ENCODE results near the gene LRRK1.

The LRRK1 gene

GRCh38 chr15:101019366-101019896, 100.3 kb downstream of the LRRK1 start:
- Histone ChIP-seq H3K27me3 (no peaks in the 10 kb centered on the region), H3K4me1 (no peaks in the 10 kb centered on the region; the same call in 1 of the 2 replicates), H3K9me3 (no peaks in the 10 kb centered on the region), H3K36me3 (no peaks in the 10 kb centered on the region), H3K4me3 (ENCODE audit: low read depth, low read length) (no peak overlapping the region)
- TF ChIP-seq CTCF (IDR thresholded peaks at IDR 0.05; ENCODE audit: low read depth, low read length), result no peak
- DNase-seq, result no peak

- no peaks in the 10 kb centered on the region for H3K4me1 ChIP-seq
- H3K27me3 ChIP-seq, result no peaks in the 10 kb centered on the region
- H3K36me3 ChIP-seq, result no peaks in the 10 kb centered on the region
- no peaks in the 10 kb centered on the region for H3K9me3 ChIP-seq
- H3K4me3 ChIP-seq (ENCODE audit: low read depth, low read length), result no peak overlapping the region
- no peak for TF ChIP-seq CTCF (IDR thresholded peaks at IDR 0.05; ENCODE audit: low read depth, low read length)
- no peak for DNase-seq
Observed at GRCh38 chr15:101020451-101020850, 101.3 kb downstream of the LRRK1 start.

- no peak for DNase-seq
- Histone ChIP-seq H3K27me3 (no peaks in the 10 kb centered on the region), H3K4me3 (ENCODE audit: low read depth, low read length) (no peak overlapping the region), H3K4me1 (no peaks in the 10 kb centered on the region), H3K36me3 (no peaks in the 10 kb centered on the region), H3K9me3 (no peaks in the 10 kb centered on the region)
- TF ChIP-seq CTCF (IDR thresholded peaks at IDR 0.05; ENCODE audit: low read depth, low read length), result no peak
Observed at GRCh38 chr15:101020945-101021344, 101.8 kb downstream of the LRRK1 start.

- DNase-seq, result no peak
- H3K4me3 ChIP-seq (ENCODE audit: low read depth, low read length), result no peak overlapping the region
- no peaks in the 10 kb centered on the region for H3K9me3 ChIP-seq
- no peaks in the 10 kb centered on the region for H3K36me3 ChIP-seq
- H3K27me3 ChIP-seq, result no peaks in the 10 kb centered on the region
- H3K4me1 ChIP-seq, result no peaks in the 10 kb centered on the region
- no peak for TF ChIP-seq CTCF (IDR thresholded peaks at IDR 0.05; ENCODE audit: low read depth, low read length)
Observed at GRCh38 chr15:101022306-101022705, 103.1 kb downstream of the LRRK1 start.

GRCh38 chr15:101022876-101023275, 103.7 kb downstream of the LRRK1 start:
- Histone ChIP-seq H3K4me1 (no peaks in the 10 kb centered on the region), H3K9me3 (no peaks in the 10 kb centered on the region), H3K36me3 (no peaks in the 10 kb centered on the region), H3K27me3 (no peaks in the 10 kb centered on the region), H3K4me3 (ENCODE audit: low read depth, low read length) (no peak overlapping the region)
- no peak for DNase-seq
- TF ChIP-seq CTCF (IDR thresholded peaks at IDR 0.05; ENCODE audit: low read depth, low read length), result no peak

- H3K4me1 ChIP-seq, result no peaks in the 10 kb centered on the region
- TF ChIP-seq CTCF (IDR thresholded peaks at IDR 0.05; ENCODE audit: low read depth, low read length), result no peak
- H3K27me3 ChIP-seq, result no peaks in the 10 kb centered on the region
- no peaks in the 10 kb centered on the region for H3K9me3 ChIP-seq
- no peak overlapping the region for H3K4me3 ChIP-seq (ENCODE audit: low read depth, low read length)
- DNase-seq, result no peak
- H3K36me3 ChIP-seq, result no peaks in the 10 kb centered on the region
Observed at GRCh38 chr15:101023501-101024072, 104.4 kb downstream of the LRRK1 start.
